Measurements from ENCODE around the gene CPNE2. TPM values are rescaled to one million over a fixed set of nuclear protein-coding genes. Genes with fewer than 3 reads are reported as not detected.

Gene CPNE2
- total RNA-seq, 1 donor from 2014 or later = 64.5 TPM

GRCh38 chr16:57137043-57137442, 44.7 kb downstream of the CPNE2 start:
- Histone ChIP-seq H3K36me3 (no peaks in the 10 kb centered on the region), H3K27ac (no peak overlapping the region), H3K27me3 (no peaks in the 10 kb centered on the region), H3K9me3 (no peaks in the 10 kb centered on the region), H3K4me1 (peaks cover 29% of the 10 kb centered on the region), H3K4me3 (no peak overlapping the region)
- no peak for TF ChIP-seq CTCF (IDR thresholded peaks at IDR 0.05)
- intact Hi-C loops (cut with DNase I) = no loop called here
- ATAC-seq (no peak), DNase-seq (peak; percentile 59)

- H3K27ac ChIP-seq = peak overlapping the region; percentile 42
- H3K27me3 ChIP-seq = no peaks in the 10 kb centered on the region
- peaks cover 35% of the 10 kb centered on the region for H3K4me1 ChIP-seq
- ATAC-seq (no peak), DNase-seq (peak; percentile 58)
- no peaks in the 10 kb centered on the region for H3K36me3 ChIP-seq
- no peaks in the 10 kb centered on the region for H3K9me3 ChIP-seq
- no peak for TF ChIP-seq CTCF (IDR thresholded peaks at IDR 0.05)
- no peak overlapping the region for H3K4me3 ChIP-seq
- intact Hi-C loops (cut with DNase I) = no loop called here
These were observed 45.3 kb downstream of the CPNE2 start for GRCh38 chr16:57137566-57138273.

GRCh38 chr16:57138281-57138935, 46.0 kb downstream of the CPNE2 start:
- H3K9me3 ChIP-seq = no peaks in the 10 kb centered on the region
- peaks cover 40% of the 10 kb centered on the region for H3K4me1 ChIP-seq
- DNase-seq (peak; percentile 29), ATAC-seq (no peak)
- no peaks in the 10 kb centered on the region for H3K36me3 ChIP-seq
- intact Hi-C loops (cut with DNase I) = no loop called here
- H3K4me3 ChIP-seq = no peak overlapping the region
- TF ChIP-seq CTCF (IDR thresholded peaks at IDR 0.05) = no peak
- no peak overlapping the region for H3K27ac ChIP-seq
- H3K27me3 ChIP-seq = no peaks in the 10 kb centered on the region

DNA sequence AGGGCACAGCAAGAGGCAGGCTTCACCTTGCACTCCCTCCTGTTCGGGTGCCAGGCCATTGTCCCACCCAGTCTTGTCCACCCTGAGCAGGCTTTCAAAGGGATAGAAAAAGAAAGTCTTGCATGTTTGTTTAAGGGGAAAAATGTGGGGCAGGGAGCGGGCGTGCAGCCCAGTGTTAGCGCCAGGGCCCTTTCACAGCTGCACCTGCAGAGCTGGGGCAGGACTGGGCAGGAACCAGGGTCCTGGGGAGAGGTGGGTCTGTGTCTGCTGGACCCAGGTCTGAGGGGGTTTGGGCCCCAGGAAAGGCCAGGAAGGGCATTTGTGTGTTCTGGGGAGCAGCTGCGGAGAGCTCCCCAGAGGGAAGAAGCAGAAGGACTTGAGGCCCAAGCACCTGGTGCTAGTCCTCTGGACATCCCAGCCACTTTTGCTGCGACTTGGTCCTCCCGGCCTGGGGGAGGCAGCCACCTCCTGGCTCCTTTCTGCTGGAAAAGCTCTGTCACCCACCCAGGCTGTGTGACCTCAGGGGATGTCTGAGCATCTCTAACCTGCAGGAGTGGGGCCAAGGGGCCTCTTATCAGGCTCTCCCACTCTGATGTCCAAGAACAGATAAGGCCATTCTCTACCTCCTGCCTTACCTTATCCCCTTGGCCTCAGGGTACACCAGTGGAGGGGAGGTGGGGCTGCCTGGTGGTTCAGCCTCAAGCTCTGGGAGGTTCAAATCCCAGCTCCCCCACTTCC, 48.7 kb downstream of the CPNE2 start:
- DNase-seq (peak; percentile 53), ATAC-seq (no peak)
- no peaks in the 10 kb centered on the region for H3K9me3 ChIP-seq
- H3K4me3 ChIP-seq = no peak overlapping the region
- H3K36me3 ChIP-seq = no peaks in the 10 kb centered on the region
- intact Hi-C loops (cut with DNase I) = no loop called here
- no peak for TF ChIP-seq CTCF (IDR thresholded peaks at IDR 0.05)
- no peaks in the 10 kb centered on the region for H3K27me3 ChIP-seq
- peak overlapping the region; percentile 39 for H3K27ac ChIP-seq
- peaks cover 43% of the 10 kb centered on the region for H3K4me1 ChIP-seq

DNA sequence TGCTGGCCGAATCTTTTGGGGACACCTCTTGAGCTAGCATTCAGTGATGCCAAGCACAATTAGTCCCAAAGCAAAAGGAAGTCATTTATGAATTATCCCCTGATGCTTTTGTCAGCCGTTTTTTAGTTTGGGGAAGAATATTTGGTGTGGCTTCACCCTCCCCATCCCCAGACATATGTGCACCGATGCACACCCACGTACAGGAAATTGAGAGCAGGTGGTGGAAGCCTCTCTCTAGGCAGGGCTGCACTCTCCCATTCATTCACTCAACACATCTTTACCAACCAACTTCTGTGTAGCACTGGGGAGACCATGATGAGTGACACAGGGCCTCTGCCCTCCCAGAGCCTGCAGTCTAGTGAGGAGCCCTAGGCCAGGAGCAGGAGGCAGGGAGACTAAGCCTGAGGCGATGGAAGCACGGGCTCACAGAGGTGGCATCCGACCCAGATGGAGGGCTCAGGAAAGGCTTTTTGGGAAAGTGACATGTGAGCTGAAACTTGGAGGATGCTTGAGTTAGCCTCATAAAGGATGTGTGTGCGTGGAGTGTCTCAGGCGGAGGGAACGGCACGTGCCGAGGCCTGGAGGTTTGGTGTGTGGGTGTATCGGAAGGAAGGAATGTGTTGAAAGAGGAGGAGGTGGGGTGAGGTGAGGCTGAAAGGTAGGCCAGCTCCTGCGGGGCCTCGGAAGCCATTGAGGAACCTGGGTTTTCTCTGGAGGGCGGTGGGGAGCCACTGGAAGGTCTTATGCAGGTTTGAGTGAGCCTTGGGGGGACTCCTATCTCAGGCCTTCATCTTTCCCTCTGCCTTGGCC, 49.6 kb downstream of the CPNE2 start:
- H3K4me3 ChIP-seq = no peak overlapping the region
- ATAC-seq (peak; percentile 26), DNase-seq (peak; percentile 64)
- TF ChIP-seq CTCF (IDR thresholded peaks at IDR 0.05) = no peak
- no peaks in the 10 kb centered on the region for H3K36me3 ChIP-seq
- intact Hi-C loops (cut with DNase I) = no loop called here
- H3K27ac ChIP-seq = peak overlapping the region; percentile 42
- peaks cover 52% of the 10 kb centered on the region for H3K4me1 ChIP-seq
- H3K27me3 ChIP-seq = no peaks in the 10 kb centered on the region
- no peaks in the 10 kb centered on the region for H3K9me3 ChIP-seq
